Keratinocyte (primary cell): ENCODE results near the gene CNTNAP2. TPM values are rescaled to one million over a fixed set of nuclear protein-coding genes. Genes with fewer than 3 reads are reported as not detected.

ENCODE experiments used
- DNase-seq: peaks from one replicate; pipeline ENCODE4 v3.0.0-alpha.2; 2011; ENCODE audit warnings: low read depth, missing footprints, low spot score
- FAIRE-seq: peaks from 2 replicates; lab custom pipeline; 2011; peaks lifted over from hg19 to GRCh38; lab: Jason Lieb, UNC
- H2AFZ ChIP-seq: 2 replicates; pipeline ENCODE4 v1.6.0; 2012; ENCODE audit warnings: low read length, control low read depth, inconsistent platforms; ENCODE audit not compliant: control insufficient read depth
- H3K27ac ChIP-seq: 2 replicates; pipeline ENCODE4 v1.5.1; 2011; ENCODE audit warnings: low read length; ENCODE audit not compliant: control insufficient read depth, insufficient read depth
- H3K27me3 ChIP-seq: 3 replicates; pipeline ENCODE4 v1.6.0; 2011; ENCODE audit warnings: low read length; ENCODE audit not compliant: control insufficient read depth, insufficient read depth; ENCODE audit errors: extremely low read depth
- H3K36me3 ChIP-seq, 2 experiments: 2 replicates in 1 of 2; 3 replicates in 1 of 2; pipeline ENCODE4 v1.5.1; 2011; ENCODE audit warnings: low read length in 2 of 2, mild to moderate bottlenecking in 1 of 2; ENCODE audit not compliant: control insufficient read depth in 2 of 2, insufficient read depth in 2 of 2; ENCODE audit errors: extremely low read depth in 1 of 2
- H3K4me1 ChIP-seq: 3 replicates; pipeline ENCODE4 v1.5.1; 2011; ENCODE audit warnings: low read length; ENCODE audit not compliant: control insufficient read depth, insufficient read depth; ENCODE audit errors: extremely low read depth
- H3K4me2 ChIP-seq: 3 replicates; pipeline ENCODE4 v1.6.0; 2011; ENCODE audit warnings: low read depth, low read length; ENCODE audit not compliant: control insufficient read depth, insufficient read depth; ENCODE audit errors: extremely low read depth
- H3K4me3 ChIP-seq, 3 experiments: fragments of 200-600 bp in 1 of 3; sonication (generic) in 1 of 3; 2 replicates in 2 of 3; 3 replicates in 1 of 3; pipeline ENCODE4 v1.5.1; 2011 to 2016; ENCODE audit warnings: low read length in 3 of 3, mild to moderate bottlenecking in 3 of 3, control low read depth in 2 of 3, inconsistent platforms in 1 of 3, low read depth in 1 of 3, mixed read lengths in 1 of 3, mixed run types in 1 of 3, moderate library complexity in 1 of 3; ENCODE audit not compliant: control insufficient read depth in 2 of 3, insufficient read depth in 2 of 3; ENCODE audit errors: extremely low read depth in 1 of 3
- H3K79me2 ChIP-seq: 2 replicates; pipeline ENCODE4 v1.6.0; 2012; ENCODE audit warnings: low read length; ENCODE audit not compliant: control insufficient read depth, insufficient read depth
- H3K9ac ChIP-seq: 3 replicates; pipeline ENCODE4 v1.6.0; 2011; ENCODE audit warnings: low read length; ENCODE audit not compliant: control insufficient read depth, insufficient read depth; ENCODE audit errors: extremely low read depth
- H3K9me1 ChIP-seq: 3 replicates; pipeline ENCODE4 v1.6.0; 2011; ENCODE audit warnings: low read length; ENCODE audit not compliant: control insufficient read depth, insufficient read depth; ENCODE audit errors: extremely low read depth
- H3K9me3 ChIP-seq: 2 replicates; pipeline ENCODE4 v1.5.1; 2012; ENCODE audit warnings: low read depth, low read length; ENCODE audit not compliant: control insufficient read depth
- H4K20me1 ChIP-seq: 3 replicates; pipeline ENCODE4 v1.6.0; 2011; ENCODE audit warnings: low read length; ENCODE audit not compliant: control insufficient read depth, insufficient read depth; ENCODE audit errors: extremely low read depth
- EZH2 ChIP-seq: IDR thresholded peaks from one replicate; pipeline ENCODE4 v1.6.1; 2012; ENCODE audit warnings: inconsistent platforms, mild to moderate bottlenecking, low read length, moderate library complexity
- dilution Hi-C: fragments of 300-500 bp; cut with MboI; formaldehyde crosslinking; loops from one replicate; pipeline ENCODE4 v1.7.0; 2020; ENCODE audit warnings: low sequenced_read_pairs; ENCODE audit not compliant: extremely low pct_ligation_motif_present
- polyA plus RNA-seq, 5 experiments: library from polyadenylated mRNA; depleted of rRNA in 3 of 5; stranded (reverse) in 3 of 5; stranded (forward) in 1 of 5; unstranded in 1 of 5; fragments of >200 nt; gene quantifications; 1 replicate in 1 of 5; 2 replicates in 3 of 5; 3 replicates in 1 of 5; pipeline versions ENCODE4 v1.2.1 to v1.2.3, GENCODE V29; 2011 to 2012; ENCODE audit warnings: missing spikeins in 2 of 5, low read depth in 1 of 5, low replicate concordance in 1 of 5
- TF ChIP-seq, protein P1 (sequence below), 3 experiments: IDR thresholded peaks in 1 of 3; conservative IDR thresholded peaks in 1 of 3; optimal IDR thresholded peaks in 1 of 3; 2 replicates in 2 of 3; 3 replicates in 1 of 3; pipeline versions ENCODE3 to v1.5.1; 2011; ENCODE audit warnings: low read length in 3 of 3, mild to moderate bottlenecking in 3 of 3, moderate library complexity in 2 of 3, control low read depth in 1 of 3, inconsistent platforms in 1 of 3; ENCODE audit not compliant: insufficient read depth in 2 of 3; ENCODE audit errors: extremely low read depth in 1 of 3

CNTNAP2 gene
- polyA plus RNA-seq, 1 donor (not counting 4 experiments of a cell fraction or from before 2014, with no cell fraction given), result 1.4 TPM

DNA sequence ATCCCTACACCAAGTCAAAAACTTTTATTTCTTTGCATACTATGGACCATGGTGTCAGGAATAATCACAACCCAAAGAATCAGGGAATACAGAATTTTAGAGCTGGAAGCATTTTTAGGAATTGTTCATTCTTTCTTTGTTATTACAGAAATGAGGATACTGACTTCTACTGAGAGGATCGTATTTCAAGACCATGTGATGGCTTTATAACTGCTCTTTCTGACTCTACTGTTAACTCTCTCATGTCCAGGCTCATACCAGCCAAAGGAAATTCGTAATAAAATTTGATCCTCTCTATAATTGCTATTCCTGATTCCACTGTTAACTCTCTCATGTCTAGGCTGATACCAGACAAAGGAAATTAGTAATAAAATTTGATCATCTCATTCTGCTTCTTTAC is 1423.1 kb downstream of the CNTNAP2 start:
- H2AFZ ChIP-seq, result no peak overlapping the region
- no peaks in the 10 kb centered on the region for H3K27me3 ChIP-seq
- FAIRE-seq (no peak), DNase-seq (no peak)
- no peak overlapping the region for H3K27ac ChIP-seq
- H3K4me3 ChIP-seq, result no peak overlapping the region
- H3K4me2 ChIP-seq, result no peak overlapping the region
- TF ChIP-seq, protein P1, sequence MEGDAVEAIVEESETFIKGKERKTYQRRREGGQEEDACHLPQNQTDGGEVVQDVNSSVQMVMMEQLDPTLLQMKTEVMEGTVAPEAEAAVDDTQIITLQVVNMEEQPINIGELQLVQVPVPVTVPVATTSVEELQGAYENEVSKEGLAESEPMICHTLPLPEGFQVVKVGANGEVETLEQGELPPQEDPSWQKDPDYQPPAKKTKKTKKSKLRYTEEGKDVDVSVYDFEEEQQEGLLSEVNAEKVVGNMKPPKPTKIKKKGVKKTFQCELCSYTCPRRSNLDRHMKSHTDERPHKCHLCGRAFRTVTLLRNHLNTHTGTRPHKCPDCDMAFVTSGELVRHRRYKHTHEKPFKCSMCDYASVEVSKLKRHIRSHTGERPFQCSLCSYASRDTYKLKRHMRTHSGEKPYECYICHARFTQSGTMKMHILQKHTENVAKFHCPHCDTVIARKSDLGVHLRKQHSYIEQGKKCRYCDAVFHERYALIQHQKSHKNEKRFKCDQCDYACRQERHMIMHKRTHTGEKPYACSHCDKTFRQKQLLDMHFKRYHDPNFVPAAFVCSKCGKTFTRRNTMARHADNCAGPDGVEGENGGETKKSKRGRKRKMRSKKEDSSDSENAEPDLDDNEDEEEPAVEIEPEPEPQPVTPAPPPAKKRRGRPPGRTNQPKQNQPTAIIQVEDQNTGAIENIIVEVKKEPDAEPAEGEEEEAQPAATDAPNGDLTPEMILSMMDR (optimal IDR thresholded peaks at IDR 0.05 in 1 of 3, IDR thresholded peaks at IDR 0.05 in 1 of 3, conservative IDR thresholded peaks at IDR 0.05 in 1 of 3; ENCODE audit: extremely low read depth in 1 of 3, insufficient read depth in 2 of 3, low read length in 3 of 3), result no peak
- TF ChIP-seq EZH2, result no peak
- H3K9me1 ChIP-seq, result no peaks in the 10 kb centered on the region
- H3K36me3 ChIP-seq, result no peaks in the 10 kb centered on the region
- no peak overlapping the region for H3K9ac ChIP-seq
- no peaks in the 10 kb centered on the region for H4K20me1 ChIP-seq
- H3K9me3 ChIP-seq, result no peaks in the 10 kb centered on the region
- H3K79me2 ChIP-seq, result no peaks in the 10 kb centered on the region
- no peaks in the 10 kb centered on the region for H3K4me1 ChIP-seq
- dilution Hi-C loops, result no loop called here

DNA sequence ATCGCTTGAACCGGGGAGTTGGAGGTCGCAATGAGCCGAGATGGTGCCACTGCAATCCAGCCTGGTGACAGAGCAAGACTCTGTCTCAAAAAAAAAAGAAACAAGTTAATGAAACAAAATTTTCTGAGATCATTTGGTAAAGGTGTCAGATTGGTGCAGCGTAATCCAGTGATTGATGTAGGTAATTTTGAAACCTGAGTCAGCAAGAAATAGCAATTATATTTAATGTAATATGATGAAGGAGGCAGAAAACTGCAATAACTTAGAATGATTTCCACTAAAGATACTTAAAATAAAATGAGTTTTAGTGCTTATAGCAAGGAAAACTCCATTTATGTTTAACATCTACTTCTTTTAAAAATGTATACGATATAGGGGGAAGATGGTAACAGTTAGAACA is 1424.1 kb downstream of the CNTNAP2 start:
- Histone ChIP-seq H3K27me3 (no peaks in the 10 kb centered on the region), H4K20me1 (no peaks in the 10 kb centered on the region), H3K4me3 (no peak overlapping the region), H3K4me2 (no peak overlapping the region), H3K36me3 (no peaks in the 10 kb centered on the region), H3K9me1 (no peaks in the 10 kb centered on the region), H3K9me3 (no peaks in the 10 kb centered on the region), H3K9ac (no peak overlapping the region), H2AFZ (no peak overlapping the region), H3K4me1 (no peaks in the 10 kb centered on the region), H3K79me2 (no peaks in the 10 kb centered on the region), H3K27ac (no peak overlapping the region)
- no peak for TF ChIP-seq EZH2
- TF ChIP-seq, protein P1 (optimal IDR thresholded peaks at IDR 0.05 in 1 of 3, IDR thresholded peaks at IDR 0.05 in 1 of 3, conservative IDR thresholded peaks at IDR 0.05 in 1 of 3; ENCODE audit: extremely low read depth in 1 of 3, insufficient read depth in 2 of 3, low read length in 3 of 3), result no peak
- FAIRE-seq (no peak), DNase-seq (no peak)
- dilution Hi-C loops, result no loop called here
